Measurements from ENCODE around the gene TTF2.

Gene TTF2

DNA sequence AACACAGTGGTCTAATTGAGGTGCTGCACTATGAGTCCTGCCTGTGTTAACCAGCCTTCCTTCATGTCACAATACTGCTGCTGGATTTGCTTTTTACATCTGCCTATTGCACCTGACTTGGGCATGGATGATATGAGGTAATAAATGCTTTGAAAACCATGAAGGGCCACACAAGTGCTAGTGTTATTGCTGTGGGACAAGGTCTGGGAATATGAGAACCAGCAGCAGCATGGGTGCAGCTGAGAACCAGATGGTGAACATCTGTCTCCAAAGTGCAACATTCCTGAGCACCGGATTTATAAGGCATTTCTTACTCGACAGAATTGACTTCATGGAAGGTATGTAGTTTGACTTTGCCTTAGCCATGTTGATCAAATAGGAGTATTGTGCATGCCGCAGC, 44.9 kb downstream of the TTF2 start:
- Histone ChIP-seq H3K4me2 (no peak overlapping the region), H4K20me1 (no peaks in the 10 kb centered on the region), H3K9me3 (no peaks in the 10 kb centered on the region), H3K27me3 (no peaks in the 10 kb centered on the region), H3K4me3 (no peak overlapping the region), H3K36me3 (peaks cover 68% of the 10 kb centered on the region), H3K27ac (no peak overlapping the region), H3K9ac (no peak overlapping the region), H3K4me1 (no peaks in the 10 kb centered on the region)
- TF ChIP-seq Cebpa-rat (IDR thresholded peaks at IDR 0.05), result no peak

DNA sequence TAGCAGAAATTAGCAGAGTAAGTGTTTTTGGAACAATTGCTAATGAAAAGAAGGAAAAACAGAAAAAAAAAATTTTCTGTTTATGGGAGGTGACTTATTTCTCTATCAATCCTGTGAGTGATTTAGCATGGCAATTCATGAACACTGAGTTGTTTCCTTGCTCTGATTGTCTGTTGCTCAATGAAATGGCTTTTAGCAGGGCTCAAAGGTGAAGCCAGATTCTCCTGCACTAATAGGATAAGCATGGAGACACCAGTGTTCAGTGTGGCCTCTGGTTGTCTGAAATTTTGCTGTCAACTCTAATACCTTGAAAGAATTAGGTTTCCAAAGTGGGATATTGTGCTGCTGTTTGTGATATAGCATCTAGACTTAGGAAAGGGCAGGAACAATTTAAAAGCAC, 45.6 kb downstream of the TTF2 start:
- H3K9ac ChIP-seq, result no peak overlapping the region
- no peak for TF ChIP-seq Cebpa-rat (IDR thresholded peaks at IDR 0.05)
- no peak overlapping the region for H3K27ac ChIP-seq
- H3K36me3 ChIP-seq, result peaks cover 60% of the 10 kb centered on the region
- H4K20me1 ChIP-seq, result no peaks in the 10 kb centered on the region
- no peaks in the 10 kb centered on the region for H3K4me1 ChIP-seq
- H3K9me3 ChIP-seq, result no peaks in the 10 kb centered on the region
- H3K27me3 ChIP-seq, result no peaks in the 10 kb centered on the region
- H3K4me2 ChIP-seq, result no peak overlapping the region
- no peak overlapping the region for H3K4me3 ChIP-seq

DNA sequence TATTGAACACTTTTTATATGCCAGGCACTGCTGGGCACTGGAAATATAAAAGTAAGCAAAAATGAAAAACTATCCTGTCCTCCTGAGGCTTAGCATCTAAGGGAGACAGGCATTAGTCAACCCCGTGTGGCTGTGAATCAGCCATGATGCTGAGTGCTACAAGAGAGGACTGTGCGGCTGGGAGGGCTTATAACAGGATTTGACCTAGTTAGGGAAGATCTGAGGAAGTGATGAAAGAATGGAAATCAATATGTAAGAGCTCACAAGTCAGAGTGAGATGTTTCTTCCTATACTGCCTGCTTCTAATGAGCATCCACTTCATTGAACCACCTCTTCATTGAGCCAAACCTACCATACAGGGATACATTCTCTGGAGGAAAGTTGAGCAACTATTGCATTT, 46.4 kb downstream of the TTF2 start:
- H3K4me1 ChIP-seq, result no peaks in the 10 kb centered on the region
- H3K9me3 ChIP-seq, result no peaks in the 10 kb centered on the region
- H4K20me1 ChIP-seq, result no peaks in the 10 kb centered on the region
- no peak overlapping the region for H3K9ac ChIP-seq
- H3K4me3 ChIP-seq, result no peak overlapping the region
- no peak overlapping the region for H3K4me2 ChIP-seq
- peaks cover 54% of the 10 kb centered on the region for H3K36me3 ChIP-seq
- no peak for TF ChIP-seq Cebpa-rat (IDR thresholded peaks at IDR 0.05)
- H3K27ac ChIP-seq, result no peak overlapping the region
- H3K27me3 ChIP-seq, result no peaks in the 10 kb centered on the region

DNA sequence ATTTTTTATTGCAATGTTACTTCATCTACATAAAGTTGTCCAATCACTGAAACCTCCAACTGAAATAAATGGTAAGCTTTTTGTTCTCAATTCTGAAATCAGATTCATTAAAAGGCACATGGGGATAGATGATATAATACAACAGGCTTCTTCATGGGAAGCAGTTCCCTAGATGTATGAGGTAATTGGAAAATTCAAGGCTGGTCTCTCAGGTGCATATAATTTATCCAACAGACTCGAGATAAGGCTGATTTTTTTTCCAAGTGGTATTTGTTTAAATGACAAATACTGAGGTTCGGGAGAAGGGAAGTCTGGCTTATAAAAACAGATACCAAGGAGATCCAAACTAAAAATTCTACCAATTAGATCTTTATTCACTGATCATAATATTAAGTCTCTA, 47.2 kb downstream of the TTF2 start:
- H3K27me3 ChIP-seq, result no peaks in the 10 kb centered on the region
- H3K36me3 ChIP-seq, result peaks cover 46% of the 10 kb centered on the region
- no peak for TF ChIP-seq Cebpa-rat (IDR thresholded peaks at IDR 0.05)
- H3K27ac ChIP-seq, result no peak overlapping the region
- no peaks in the 10 kb centered on the region for H3K9me3 ChIP-seq
- no peaks in the 10 kb centered on the region for H3K4me1 ChIP-seq
- H3K9ac ChIP-seq, result no peak overlapping the region
- H3K4me3 ChIP-seq, result no peak overlapping the region
- H4K20me1 ChIP-seq, result no peaks in the 10 kb centered on the region
- no peak overlapping the region for H3K4me2 ChIP-seq

DNA sequence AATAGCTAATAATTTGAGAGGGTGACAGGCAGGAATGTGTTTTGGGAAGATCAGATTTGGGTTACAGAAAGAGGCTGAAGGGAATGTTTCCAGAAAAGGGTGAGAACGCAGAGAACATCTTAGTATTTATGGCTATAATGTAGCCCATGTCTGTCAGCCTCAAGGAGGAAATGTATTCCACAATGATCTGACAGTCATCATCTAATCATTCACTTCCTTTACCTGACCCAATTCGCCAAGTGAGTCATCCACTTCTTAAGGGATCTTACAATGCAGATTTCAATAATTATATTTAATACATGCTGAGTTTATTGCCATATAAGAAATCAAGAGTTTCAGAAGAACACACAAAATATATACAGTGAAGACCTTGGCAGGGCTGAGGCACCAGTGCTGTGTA, 50.6 kb downstream of the TTF2 start:
- H3K4me1 ChIP-seq, result no peaks in the 10 kb centered on the region
- H4K20me1 ChIP-seq, result no peaks in the 10 kb centered on the region
- H3K27ac ChIP-seq, result no peak overlapping the region
- peaks cover 19% of the 10 kb centered on the region; the same call in 1 of the 2 replicates for H3K36me3 ChIP-seq
- H3K4me2 ChIP-seq, result no peak overlapping the region
- no peaks in the 10 kb centered on the region for H3K9me3 ChIP-seq
- no peak overlapping the region for H3K9ac ChIP-seq
- H3K27me3 ChIP-seq, result no peaks in the 10 kb centered on the region
- TF ChIP-seq Cebpa-rat (IDR thresholded peaks at IDR 0.05), result no peak
- no peak overlapping the region for H3K4me3 ChIP-seq

DNA sequence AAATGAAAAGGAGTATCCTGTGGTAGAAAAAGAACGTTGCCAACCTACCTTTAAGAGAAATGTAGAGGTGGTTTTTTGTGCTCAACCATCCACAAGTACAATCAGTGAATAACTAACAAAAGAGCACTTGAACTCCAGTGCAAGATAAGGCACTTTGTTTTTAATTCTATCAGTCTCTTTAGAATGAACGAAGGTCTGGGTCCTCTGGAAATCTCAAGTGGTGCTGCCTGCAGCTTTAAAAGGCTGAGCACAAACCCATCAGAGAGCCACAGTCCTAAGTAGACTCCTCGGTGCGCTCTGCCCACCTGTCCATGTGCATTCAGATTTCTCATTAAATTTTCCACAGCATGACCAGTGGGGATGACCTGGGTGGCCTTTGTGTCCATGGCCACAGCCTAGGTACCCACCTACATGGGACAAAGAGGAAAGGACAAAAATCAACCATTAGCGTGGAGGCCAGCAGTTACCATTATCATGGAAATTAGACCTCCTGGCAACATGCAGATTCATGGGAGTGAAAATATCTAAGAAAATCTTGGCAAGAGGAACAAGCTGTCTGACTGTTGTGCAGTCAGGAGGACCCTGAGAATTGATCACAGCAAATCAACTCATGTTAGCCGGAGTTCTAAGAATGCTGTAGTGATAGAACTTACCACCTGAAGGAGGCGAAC, 52.1 kb downstream of the TTF2 start:
- H3K36me3 ChIP-seq, result peaks cover 6% of the 10 kb centered on the region; the same call in 1 of the 2 replicates
- no peaks in the 10 kb centered on the region for H3K27me3 ChIP-seq
- TF ChIP-seq Cebpa-rat (IDR thresholded peaks at IDR 0.05), result no peak
- no peaks in the 10 kb centered on the region for H3K9me3 ChIP-seq
- H3K9ac ChIP-seq, result no peak overlapping the region
- H3K4me3 ChIP-seq, result no peak overlapping the region
- no peaks in the 10 kb centered on the region for H3K4me1 ChIP-seq
- no peaks in the 10 kb centered on the region for H4K20me1 ChIP-seq
- H3K27ac ChIP-seq, result no peak overlapping the region
- H3K4me2 ChIP-seq, result no peak overlapping the region

DNA sequence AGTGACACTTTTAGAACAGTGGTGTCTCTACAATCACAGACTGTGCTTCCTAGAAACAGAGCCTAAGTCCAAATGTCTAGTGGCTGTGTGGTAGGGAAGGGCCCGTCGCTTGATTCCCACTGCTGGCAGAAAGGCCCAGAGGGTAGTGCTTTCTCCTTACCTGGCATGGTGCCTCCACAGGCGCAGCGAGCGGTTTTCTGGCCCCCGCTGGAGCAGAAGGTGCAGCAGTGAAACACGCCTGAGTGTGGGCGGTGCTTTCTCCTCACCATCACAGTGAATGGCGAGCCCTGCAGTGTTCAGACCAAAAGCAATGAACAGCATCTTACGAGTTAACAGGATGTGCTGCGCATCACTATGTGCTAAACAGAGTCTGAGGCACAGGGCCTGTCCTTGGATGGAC, 53.1 kb downstream of the TTF2 start:
- no peak overlapping the region for H3K9ac ChIP-seq
- no peak for TF ChIP-seq Cebpa-rat (IDR thresholded peaks at IDR 0.05)
- no peak overlapping the region for H3K27ac ChIP-seq
- no peaks in the 10 kb centered on the region for H3K27me3 ChIP-seq
- no peak overlapping the region for H3K4me3 ChIP-seq
- H3K4me2 ChIP-seq, result no peak overlapping the region
- H4K20me1 ChIP-seq, result no peaks in the 10 kb centered on the region
- peaks cover 8% of the 10 kb centered on the region; the same call in 1 of the 2 replicates for H3K36me3 ChIP-seq
- no peaks in the 10 kb centered on the region for H3K9me3 ChIP-seq
- H3K4me1 ChIP-seq, result no peaks in the 10 kb centered on the region

DNA sequence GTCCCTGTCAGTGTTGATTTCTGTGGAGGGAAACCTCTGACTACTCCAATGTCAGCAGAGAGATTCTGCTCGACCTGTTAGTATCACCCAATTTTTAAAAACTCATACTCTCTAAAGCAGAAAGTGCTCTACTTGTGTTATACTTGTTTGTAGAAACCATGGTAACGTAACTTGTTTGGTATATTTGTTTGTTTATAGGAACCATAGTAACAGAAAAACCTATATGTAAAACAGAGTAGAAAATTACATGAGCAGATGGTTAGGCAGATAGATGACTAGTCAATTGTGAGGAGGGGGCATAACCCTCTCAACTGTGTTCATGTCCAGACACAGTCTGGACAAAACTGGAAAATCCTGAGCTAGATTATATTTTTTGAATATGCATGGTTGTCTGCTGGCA, 54.8 kb downstream of the TTF2 start:
- no peaks in the 10 kb centered on the region for H3K9me3 ChIP-seq
- no peak overlapping the region for H3K4me3 ChIP-seq
- H3K27me3 ChIP-seq, result no peaks in the 10 kb centered on the region
- H3K36me3 ChIP-seq, result peaks cover 9% of the 10 kb centered on the region; the same call in 1 of the 2 replicates
- no peak overlapping the region for H3K4me2 ChIP-seq
- no peak for TF ChIP-seq Cebpa-rat (IDR thresholded peaks at IDR 0.05)
- H3K27ac ChIP-seq, result no peak overlapping the region
- H3K9ac ChIP-seq, result no peak overlapping the region
- H3K4me1 ChIP-seq, result no peaks in the 10 kb centered on the region
- no peaks in the 10 kb centered on the region for H4K20me1 ChIP-seq

DNA sequence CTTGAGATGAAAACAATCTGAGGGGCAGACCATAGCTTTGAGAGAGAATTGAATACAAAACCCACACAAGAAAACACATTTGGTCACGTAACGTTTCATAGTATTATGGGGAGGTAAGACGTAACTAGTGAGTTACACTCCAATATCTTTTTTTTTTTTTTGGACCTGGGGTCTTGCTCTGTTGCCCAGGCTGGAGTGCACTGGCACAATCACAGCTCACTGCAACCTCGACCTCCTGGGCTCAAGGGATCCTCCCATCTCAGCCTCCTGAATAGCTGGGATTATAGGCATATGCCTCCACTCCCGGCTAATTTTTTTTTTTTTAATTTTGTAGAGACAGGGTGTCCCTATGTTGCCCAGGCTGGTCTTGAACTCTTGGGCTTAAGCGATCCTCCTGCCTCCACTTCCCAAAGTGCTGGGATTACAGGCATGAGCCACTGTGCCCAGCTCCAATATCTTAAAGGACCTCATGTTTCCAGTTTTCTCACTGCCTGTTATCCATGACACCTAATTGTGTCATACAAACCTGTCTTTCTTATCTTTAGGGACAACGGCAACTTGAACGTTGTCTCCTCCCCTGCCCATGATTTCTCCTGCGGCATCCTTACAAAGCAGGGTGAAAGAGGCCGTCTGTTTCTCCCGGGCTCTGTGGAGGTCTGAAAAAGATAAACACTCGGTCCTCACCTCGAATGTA, 56.1 kb downstream of the TTF2 start:
- Histone ChIP-seq H3K4me1 (peaks cover 9% of the 10 kb centered on the region), H4K20me1 (no peaks in the 10 kb centered on the region), H3K36me3 (peaks cover 9% of the 10 kb centered on the region; the same call in 1 of the 2 replicates), H3K27ac (no peak overlapping the region), H3K27me3 (0 out of 2 replicates have a peak, but pooled peaks cover 4% of the 10 kb centered on the region), H3K9ac (no peak overlapping the region), H3K4me3 (no peak overlapping the region), H3K9me3 (no peaks in the 10 kb centered on the region), H3K4me2 (no peak overlapping the region)
- no peak for TF ChIP-seq Cebpa-rat (IDR thresholded peaks at IDR 0.05)

DNA sequence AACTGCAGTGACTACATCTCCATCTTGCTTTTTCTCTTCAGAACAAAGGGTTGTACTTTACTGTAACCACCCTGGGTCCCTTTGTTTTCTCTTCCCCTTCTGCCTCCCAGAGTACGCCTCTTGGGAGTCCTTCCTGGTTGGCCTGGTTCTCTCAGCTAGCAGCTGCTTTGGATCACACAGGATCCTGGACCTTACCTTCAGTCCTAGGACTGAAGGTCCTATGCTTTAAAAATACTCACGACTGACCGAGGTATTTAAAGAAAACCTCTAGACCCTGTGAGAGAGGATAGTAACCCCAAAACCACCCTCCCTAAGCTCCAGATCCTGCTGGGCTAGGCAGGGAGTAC, 56.6 kb downstream of the TTF2 start:
- H3K4me1 ChIP-seq, result peaks cover 9% of the 10 kb centered on the region
- H4K20me1 ChIP-seq, result no peaks in the 10 kb centered on the region
- H3K9ac ChIP-seq, result no peak overlapping the region
- peaks cover 9% of the 10 kb centered on the region; the same call in 1 of the 2 replicates for H3K36me3 ChIP-seq
- H3K4me2 ChIP-seq, result no peak overlapping the region
- no peak for TF ChIP-seq Cebpa-rat (IDR thresholded peaks at IDR 0.05)
- H3K27ac ChIP-seq, result no peak overlapping the region
- H3K9me3 ChIP-seq, result no peaks in the 10 kb centered on the region
- H3K4me3 ChIP-seq, result no peak overlapping the region
- H3K27me3 ChIP-seq, result peaks cover 4% of the 10 kb centered on the region; the same call in 1 of the 2 replicates

Data from BLaER1 (cell line).